A549 (cell line): Measurements from ENCODE around the gene CNGA2.

Experiments used
- CBX8 ChIP-seq: fragments of 200-600 bp; sonication (generic); IDR thresholded peaks from 2 replicates; pipeline ENCODE4 v1.6.1; 2016
- CTCF ChIP-seq: fragments of >200 bp; sonication (Bioruptor Twin); formaldehyde crosslinking; IDR thresholded peaks from 3 replicates; pipeline ENCODE4 v1.5.1; 2016
- EHF ChIP-seq: fragments of 250-450 bp; sonication (Bioruptor Pico); IDR thresholded peaks from 2 replicates; pipeline ENCODE4 v1.5.0; 2020; ENCODE audit warnings: mild to moderate bottlenecking
- EP300 ChIP-seq, 2 experiments: fragments of >200 bp; sonication (Bioruptor Twin); formaldehyde crosslinking; IDR thresholded peaks; 2 replicates in 1 of 2; 3 replicates in 1 of 2; pipeline ENCODE4 v1.6.1; 2016 to 2017
- ESRRA ChIP-seq: fragments of 150-350 bp; IDR thresholded peaks from 2 replicates; pipeline ENCODE4 v1.6.1; 2014; ENCODE audit warnings: mild to moderate bottlenecking, low read length, borderline replicate concordance
- NFE2L2 ChIP-seq: fragments of 150-350 bp; conservative IDR thresholded peaks from 2 replicates; pipeline ENCODE4 v1.6.1; 2014; ENCODE audit warnings: low read length
- PHF8 ChIP-seq: fragments of 200-600 bp; sonication (generic); IDR thresholded peaks from 2 replicates; pipeline ENCODE4 v1.6.1; 2016; ENCODE audit warnings: low read depth, mild to moderate bottlenecking, antibody characterized with exemption, moderate library complexity, borderline replicate concordance
- POLR2A ChIP-seq: IDR thresholded peaks from 2 replicates; pipeline ENCODE4 v1.6.1; 2012; ENCODE audit warnings: mild to moderate bottlenecking, low read length
- POLR2AphosphoS2 ChIP-seq: conservative IDR thresholded peaks from 2 replicates; pipeline ENCODE4 v1.6.1; 2012; ENCODE audit warnings: low read length, improper control_type of control experiment, inconsistent platforms
- SMC3 ChIP-seq: fragments of >200 bp; sonication (Bioruptor Twin); formaldehyde crosslinking; IDR thresholded peaks from 3 replicates; pipeline ENCODE4 v1.6.1; 2018; ENCODE audit warnings: inconsistent platforms
- SREBF2 ChIP-seq: fragments of 450-650 bp; IDR thresholded peaks from 2 replicates; pipeline ENCODE4 v1.6.1; 2014; ENCODE audit warnings: mild to moderate bottlenecking, moderate library complexity
- TFCP2L1 ChIP-seq: fragments of 250-450 bp; sonication (Bioruptor Pico); IDR thresholded peaks from 2 replicates; pipeline ENCODE4 v1.5.0; 2021; ENCODE audit warnings: mild to moderate bottlenecking
- TF ChIP-seq, protein P1 (sequence below): IDR thresholded peaks from 2 replicates; pipeline ENCODE4 v1.6.1; 2012
- TF ChIP-seq, protein P2 (sequence below): fragments of 200-600 bp; sonication (generic); IDR thresholded peaks from 2 replicates; pipeline ENCODE4 v1.6.1; 2016; ENCODE audit warnings: antibody characterized with exemption, mild to moderate bottlenecking, moderate library complexity

- TF ChIP-seq SREBF2 (no peak), POLR2AphosphoS2 (no peak), EHF (no peak), POLR2A (no peak), PHF8 (no peak), CTCF (no peak), CBX8 (no peak), NFE2L2 (no peak), SMC3 (no peak), EP300 (IDR thresholded peaks at IDR 0.05) (no peak), ESRRA (no peak), TFCP2L1 (no peak)
- TF ChIP-seq, protein P1, sequence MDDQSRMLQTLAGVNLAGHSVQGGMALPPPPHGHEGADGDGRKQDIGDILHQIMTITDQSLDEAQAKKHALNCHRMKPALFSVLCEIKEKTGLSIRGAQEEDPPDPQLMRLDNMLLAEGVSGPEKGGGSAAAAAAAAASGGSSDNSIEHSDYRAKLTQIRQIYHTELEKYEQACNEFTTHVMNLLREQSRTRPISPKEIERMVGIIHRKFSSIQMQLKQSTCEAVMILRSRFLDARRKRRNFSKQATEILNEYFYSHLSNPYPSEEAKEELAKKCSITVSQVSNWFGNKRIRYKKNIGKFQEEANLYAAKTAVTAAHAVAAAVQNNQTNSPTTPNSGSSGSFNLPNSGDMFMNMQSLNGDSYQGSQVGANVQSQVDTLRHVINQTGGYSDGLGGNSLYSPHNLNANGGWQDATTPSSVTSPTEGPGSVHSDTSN: no peak
- TF ChIP-seq, protein P2, sequence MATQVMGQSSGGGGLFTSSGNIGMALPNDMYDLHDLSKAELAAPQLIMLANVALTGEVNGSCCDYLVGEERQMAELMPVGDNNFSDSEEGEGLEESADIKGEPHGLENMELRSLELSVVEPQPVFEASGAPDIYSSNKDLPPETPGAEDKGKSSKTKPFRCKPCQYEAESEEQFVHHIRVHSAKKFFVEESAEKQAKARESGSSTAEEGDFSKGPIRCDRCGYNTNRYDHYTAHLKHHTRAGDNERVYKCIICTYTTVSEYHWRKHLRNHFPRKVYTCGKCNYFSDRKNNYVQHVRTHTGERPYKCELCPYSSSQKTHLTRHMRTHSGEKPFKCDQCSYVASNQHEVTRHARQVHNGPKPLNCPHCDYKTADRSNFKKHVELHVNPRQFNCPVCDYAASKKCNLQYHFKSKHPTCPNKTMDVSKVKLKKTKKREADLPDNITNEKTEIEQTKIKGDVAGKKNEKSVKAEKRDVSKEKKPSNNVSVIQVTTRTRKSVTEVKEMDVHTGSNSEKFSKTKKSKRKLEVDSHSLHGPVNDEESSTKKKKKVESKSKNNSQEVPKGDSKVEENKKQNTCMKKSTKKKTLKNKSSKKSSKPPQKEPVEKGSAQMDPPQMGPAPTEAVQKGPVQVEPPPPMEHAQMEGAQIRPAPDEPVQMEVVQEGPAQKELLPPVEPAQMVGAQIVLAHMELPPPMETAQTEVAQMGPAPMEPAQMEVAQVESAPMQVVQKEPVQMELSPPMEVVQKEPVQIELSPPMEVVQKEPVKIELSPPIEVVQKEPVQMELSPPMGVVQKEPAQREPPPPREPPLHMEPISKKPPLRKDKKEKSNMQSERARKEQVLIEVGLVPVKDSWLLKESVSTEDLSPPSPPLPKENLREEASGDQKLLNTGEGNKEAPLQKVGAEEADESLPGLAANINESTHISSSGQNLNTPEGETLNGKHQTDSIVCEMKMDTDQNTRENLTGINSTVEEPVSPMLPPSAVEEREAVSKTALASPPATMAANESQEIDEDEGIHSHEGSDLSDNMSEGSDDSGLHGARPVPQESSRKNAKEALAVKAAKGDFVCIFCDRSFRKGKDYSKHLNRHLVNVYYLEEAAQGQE: no peak
Observed at GRCh38 chrX:151729056-151729725, 5.4 kb upstream of the CNGA2 start.
